ENCODE results near the gene CIAO3.

Gene CIAO3

GRCh38 chr16:734208-734980 is 6.4 kb downstream of the CIAO3 start:
- no peak for FAIRE-seq

GRCh38 chr16:733382-734207 is 7.2 kb downstream of the CIAO3 start:
- FAIRE-seq: no peak

- FAIRE-seq: no peak
These were observed 7.9 kb downstream of the CIAO3 start for GRCh38 chr16:732936-733335.

- no peak for FAIRE-seq
These were observed 8.5 kb downstream of the CIAO3 start for GRCh38 chr16:732332-732731.

GRCh38 chr16:730666-731509 is 9.9 kb downstream of the CIAO3 start:
- FAIRE-seq: no peak

- FAIRE-seq: no peak
These were observed 10.8 kb downstream of the CIAO3 start for GRCh38 chr16:729768-730665.

GRCh38 chr16:728890-729744 is 11.7 kb downstream of the CIAO3 start:
- no peak for FAIRE-seq

- FAIRE-seq: no peak
These were observed 12.5 kb downstream of the CIAO3 start for GRCh38 chr16:728131-728889.

GRCh38 chr16:727291-727977 is 13.4 kb downstream of the CIAO3 start:
- FAIRE-seq: no peak

GRCh38 chr16:726438-727290 is 14.1 kb downstream of the CIAO3 start, which contains the start of the genes CCDC78 and HAGHL:
CCDC78 (minus strand) TSS chr16:726443; CDS start chr16:726367, 76 bp downstream.
HAGHL (plus strand) TSS chr16:727106; CDS start chr16:727510, 404 bp downstream.
- no peak for FAIRE-seq

GRCh38 chr16:726188-726437 is 14.7 kb downstream of the CIAO3 start:
- no peak for FAIRE-seq

- FAIRE-seq: no peak
These were observed 15.2 kb downstream of the CIAO3 start for GRCh38 chr16:725463-726187.

- FAIRE-seq: no peak
These were observed 15.8 kb downstream of the CIAO3 start for GRCh38 chr16:725041-725376.

- FAIRE-seq: no peak
These were observed 16.4 kb downstream of the CIAO3 start for GRCh38 chr16:724188-725040.

GRCh38 chr16:723695-724094 is 17.1 kb downstream of the CIAO3 start:
- FAIRE-seq: no peak

- no peak for FAIRE-seq
These were observed 17.8 kb downstream of the CIAO3 start for GRCh38 chr16:722835-723633.

Measured in TTC549 (cell line).